GM21528 (cell line): ENCODE data around the gene ZNF865.
"Not testable (repeated sequence)": the region's sequence is repeated elsewhere in the genome, so short reads cannot be mapped to it uniquely, and the experiment has no call there.

Source experiments
- ATAC-seq: cut with Tn5 transposase; IDR thresholded peaks from one replicate; pipeline ENCODE4 v1.9.1; 2021; ENCODE audit warnings: mild to moderate bottlenecking, moderate library complexity; ENCODE audit not compliant: unreplicated experiment, low FRiP score

The ZNF865 gene

DNA sequence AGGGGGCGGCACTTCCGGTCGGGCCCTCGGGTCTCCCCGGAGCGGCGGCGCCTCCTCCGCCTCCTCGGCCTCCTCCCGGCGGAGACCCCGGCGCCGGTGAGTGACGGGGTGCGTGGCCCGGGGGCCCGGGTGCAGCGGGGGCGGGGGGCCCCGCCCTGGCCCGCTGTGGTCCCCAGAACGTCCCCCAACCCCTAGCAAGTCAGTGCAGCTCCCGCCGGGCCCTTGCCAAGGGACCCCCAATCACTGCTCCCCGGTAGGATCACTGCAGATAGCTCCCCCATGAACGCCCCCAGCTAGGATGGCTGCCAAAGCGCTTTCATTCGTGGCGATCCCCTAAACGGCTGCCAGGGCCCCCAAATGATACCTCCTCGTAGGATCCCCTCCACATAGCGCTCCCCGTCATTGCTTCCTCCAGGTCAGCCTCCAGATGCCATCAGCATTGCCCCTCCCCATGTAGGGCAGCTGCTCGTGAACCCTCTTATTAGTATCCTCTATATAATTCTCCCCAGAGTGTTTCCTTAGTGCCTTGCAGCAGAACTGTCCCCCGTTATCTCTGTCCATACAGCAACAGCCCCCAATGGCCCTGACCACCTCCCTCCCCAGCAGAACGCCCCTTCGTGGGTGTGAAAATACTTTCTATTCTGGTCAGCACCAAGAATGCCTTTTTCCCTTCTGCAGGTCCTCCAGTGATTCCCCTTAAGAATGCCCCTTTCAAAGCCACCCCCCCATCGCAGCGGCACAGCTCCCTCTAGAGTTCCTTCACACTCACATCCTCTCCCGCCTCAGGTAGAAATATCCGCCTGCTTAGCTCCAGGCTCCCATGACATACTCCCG lies at the start of gene ZNF865:
ZNF865 (plus strand) TSS at position 11 of the 834 bp plus-strand sequence. CDS start 7,972 bp downstream, outside the sequence.
- peak; percentile 21 for ATAC-seq

DNA sequence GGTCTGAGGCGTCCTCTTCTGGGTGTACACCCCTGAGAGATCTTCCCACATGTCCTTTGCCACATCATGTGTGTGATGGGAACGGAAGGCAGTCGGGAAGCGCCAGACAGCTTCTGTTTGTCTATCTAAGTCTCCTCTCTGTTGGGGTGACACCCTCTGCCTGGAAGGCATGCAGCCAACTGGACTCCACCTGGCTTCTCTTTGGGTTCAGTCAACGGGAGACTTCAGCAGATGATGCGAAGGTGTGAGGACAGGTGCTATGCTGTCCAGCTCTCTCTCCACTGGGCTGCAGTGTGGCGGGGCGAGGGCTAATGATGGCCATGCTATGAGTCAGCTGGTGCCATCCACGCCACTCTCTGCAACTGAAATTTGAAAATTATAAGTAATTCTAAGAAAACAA lies 45.8 kb upstream of the ZNF865 start:
- no peak for ATAC-seq

DNA sequence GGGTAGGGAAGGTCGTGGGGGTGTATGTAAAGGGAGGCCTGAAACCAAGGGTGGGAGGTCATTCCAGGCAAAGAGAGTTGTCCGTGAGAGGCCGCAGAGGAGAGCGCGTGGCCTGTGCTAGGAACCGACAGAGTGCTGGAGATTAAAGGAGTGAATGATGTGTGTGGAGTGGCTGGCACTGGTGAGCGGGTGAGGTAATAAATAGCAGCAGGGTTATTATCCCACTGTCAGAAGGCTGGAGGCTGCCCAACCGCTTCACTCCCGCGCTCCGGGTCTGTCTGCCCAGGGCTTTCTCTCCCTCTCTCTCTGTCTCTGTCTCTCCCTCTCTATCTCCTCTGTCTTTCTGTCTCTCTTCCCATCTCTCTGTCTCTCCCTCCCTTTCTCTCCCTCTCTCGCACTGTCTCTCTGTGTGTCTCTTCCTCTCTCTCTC lies 42.2 kb upstream of the ZNF865 start:
- no peak for ATAC-seq

DNA sequence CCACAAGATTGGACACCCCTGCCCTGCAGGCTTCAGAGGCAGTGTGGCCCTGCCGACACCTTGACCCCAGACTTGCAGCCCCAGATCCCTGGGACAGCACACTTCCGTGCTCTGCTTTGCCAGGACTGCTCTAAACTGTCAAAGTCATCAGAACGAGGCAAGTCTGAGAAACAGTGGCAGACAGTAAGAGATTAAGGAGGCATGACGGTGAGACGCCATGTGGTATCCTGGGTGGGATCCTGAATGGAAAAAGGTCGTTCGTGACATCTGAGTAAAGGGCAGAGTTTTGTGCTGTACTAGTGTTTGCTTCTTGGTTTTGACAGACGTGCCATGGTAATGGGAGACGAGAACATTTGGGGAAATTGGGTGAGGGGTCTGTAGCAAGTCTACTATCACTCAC lies 38.6 kb upstream of the ZNF865 start:
- ATAC-seq = no peak

DNA sequence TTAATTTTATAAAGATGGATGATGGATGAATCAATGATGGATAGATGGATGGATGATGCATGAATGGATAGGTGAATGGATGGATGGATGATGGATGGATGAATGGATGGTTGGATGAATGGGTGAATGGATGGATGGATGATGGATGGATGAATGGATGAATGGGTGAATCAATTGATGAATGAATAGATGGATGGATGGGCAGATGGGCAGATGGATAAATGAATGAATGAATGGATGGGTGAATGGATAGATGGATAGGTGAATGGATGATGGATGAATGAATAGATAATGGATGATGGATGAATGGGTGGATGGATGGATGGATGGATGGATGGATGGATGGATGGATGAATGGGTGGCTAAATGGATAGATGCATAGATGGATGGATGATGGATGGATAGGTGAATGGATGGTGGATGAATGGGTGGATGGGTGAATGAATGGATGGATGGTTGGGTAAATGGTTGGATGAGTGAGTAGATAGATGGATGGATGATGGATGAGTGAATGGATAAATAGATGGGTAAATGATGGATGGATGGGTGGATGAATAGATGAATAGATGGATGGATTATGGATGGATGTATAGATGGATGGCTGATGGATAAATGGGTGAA lies 37.6 kb upstream of the ZNF865 start:
- ATAC-seq = no peak

DNA sequence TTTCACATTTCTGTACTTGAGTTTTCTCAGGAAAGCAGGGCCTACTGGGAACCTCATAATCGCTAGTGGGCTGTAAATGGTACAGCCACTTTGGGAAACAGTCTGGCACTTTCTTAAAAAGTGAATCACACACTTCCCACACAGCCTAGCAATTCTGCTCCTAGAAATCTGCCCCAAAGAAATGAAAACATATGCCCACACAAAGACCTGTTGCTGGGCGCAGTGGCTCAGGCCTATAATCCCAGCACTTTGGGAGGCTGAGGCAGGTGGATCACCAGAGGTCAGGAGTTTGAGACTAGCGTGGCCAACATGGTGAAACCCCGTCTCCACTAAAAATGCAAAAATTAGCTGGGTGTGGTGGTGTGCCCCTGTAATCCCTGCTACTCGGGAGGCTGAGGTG lies 36.0 kb upstream of the ZNF865 start:
- ATAC-seq = not testable (repeated sequence)

DNA sequence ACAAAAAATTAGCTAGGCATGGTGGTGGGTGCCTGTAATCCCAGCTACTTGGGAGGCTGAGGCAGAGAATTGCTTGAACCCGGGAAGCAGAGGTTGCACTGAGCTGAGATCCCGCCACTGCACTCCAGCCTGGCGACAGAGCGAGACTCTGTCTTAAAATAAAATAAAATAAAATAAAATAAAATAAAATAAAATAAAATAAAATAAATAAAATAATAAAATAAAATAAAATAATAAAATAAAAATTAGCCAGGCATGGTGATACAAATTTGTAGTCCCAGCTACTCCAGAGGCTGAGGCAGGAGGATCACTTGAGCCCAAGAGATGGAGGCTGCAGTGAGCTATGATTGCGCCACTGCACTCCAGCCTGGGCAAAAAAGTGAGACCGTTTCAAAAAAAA lies 31.5 kb upstream of the ZNF865 start:
- ATAC-seq = not testable (repeated sequence)

DNA sequence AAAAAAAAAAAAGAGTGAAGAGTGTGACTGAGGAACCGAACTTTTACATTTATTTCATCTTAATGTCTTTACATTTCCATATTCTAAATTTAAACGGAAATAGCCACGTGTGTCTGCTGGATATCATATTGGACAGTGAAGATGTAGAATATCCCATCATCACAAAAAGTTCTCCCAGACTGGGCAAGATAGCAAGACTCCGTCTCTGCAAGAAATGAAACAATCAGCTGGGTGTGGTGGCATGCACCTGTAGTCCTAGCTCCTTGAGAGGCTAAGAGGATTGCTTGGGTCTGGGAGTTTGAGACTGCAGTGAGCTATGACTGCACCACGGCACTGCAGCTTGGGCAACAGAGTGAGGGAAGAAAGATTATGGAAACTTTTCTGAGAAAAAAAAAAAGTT lies 28.7 kb upstream of the ZNF865 start:
- no peak for ATAC-seq

DNA sequence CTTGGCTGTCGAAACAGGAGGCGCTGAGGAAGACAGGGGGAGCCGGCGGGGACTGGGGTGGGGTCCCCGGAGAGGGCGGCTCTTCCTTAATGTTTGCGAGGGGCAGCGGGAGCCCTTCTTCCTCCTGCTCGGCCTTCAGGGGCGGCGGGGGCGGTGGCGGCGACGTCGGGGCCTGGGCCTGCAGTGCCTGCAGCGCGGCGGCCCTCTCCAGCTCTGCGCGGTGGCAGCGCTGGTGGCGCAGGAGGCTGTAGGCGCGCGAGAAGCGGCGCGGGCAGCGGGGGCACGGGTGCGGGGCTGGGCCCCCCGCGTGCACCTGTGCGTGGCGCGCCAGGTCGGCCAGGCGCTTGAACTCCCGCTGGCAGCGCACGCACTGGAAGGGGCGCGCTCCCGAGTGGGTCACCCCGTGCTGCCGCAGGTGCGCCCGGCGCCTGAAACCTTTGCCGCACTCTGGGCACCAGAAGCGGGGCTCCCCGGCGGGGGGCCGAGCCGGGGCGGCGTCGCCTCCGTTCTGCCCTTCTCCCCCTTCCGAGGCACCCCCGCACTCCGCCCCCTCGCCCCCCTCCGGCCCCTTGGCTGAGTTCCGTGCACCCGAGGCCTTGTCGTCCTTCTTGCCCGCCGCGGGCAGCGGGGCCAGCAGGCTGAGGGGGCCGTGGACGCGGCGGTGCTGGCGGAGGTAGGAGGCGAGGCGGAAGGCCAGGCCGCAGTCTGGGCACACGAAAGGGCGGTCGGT lies 27.3 kb upstream of the ZNF865 start:
- no peak for ATAC-seq

DNA sequence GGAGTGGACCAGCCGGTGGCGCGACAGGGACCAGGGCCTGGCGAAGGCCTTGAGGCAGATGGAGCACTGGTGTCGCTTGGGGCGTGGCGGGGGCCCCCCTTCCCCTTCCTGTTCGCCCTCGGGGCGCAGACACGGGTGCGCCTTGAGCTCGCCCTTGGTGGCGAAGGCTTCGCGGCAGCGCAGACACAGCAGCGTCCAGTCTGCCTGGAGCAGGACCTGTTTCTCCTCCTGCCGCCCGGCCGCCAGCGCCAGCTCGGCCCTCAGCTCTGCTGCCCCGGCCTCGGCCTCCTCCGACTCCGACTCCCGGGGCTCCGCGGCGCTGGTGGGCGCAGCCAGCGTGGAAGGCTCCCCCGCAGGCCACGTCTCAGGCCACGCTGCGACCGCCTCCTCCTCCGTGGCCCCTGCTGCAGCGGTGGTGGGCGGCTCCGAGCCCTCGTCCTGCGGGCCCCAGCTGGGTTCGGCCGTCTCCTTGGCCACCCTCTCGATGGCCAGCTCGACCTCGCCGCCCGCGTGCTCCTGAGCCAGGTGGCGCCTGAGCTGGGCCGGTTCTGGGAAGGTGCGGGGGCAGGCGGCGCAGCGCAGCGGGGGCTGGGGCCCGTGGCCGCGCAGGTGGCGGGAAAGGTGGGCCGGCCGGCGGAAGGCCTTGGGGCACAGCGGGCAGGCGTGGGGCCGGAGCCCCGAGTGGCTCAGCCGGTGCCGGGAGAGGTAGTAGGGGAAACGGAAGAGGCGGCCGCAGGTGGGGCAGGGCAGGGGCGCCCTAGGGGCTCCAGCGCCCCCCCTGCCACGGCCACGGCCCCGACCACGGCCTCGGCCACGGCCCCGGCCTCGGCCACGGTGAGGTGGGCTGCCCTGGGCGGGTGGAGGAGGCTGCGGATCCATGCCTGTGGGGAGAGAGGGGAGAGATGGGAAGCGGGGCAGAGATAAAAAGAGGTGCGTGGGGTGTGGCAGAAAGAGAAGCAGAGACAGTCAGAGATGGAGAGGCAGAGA lies 26.4 kb upstream of the ZNF865 start:
- no peak for ATAC-seq

DNA sequence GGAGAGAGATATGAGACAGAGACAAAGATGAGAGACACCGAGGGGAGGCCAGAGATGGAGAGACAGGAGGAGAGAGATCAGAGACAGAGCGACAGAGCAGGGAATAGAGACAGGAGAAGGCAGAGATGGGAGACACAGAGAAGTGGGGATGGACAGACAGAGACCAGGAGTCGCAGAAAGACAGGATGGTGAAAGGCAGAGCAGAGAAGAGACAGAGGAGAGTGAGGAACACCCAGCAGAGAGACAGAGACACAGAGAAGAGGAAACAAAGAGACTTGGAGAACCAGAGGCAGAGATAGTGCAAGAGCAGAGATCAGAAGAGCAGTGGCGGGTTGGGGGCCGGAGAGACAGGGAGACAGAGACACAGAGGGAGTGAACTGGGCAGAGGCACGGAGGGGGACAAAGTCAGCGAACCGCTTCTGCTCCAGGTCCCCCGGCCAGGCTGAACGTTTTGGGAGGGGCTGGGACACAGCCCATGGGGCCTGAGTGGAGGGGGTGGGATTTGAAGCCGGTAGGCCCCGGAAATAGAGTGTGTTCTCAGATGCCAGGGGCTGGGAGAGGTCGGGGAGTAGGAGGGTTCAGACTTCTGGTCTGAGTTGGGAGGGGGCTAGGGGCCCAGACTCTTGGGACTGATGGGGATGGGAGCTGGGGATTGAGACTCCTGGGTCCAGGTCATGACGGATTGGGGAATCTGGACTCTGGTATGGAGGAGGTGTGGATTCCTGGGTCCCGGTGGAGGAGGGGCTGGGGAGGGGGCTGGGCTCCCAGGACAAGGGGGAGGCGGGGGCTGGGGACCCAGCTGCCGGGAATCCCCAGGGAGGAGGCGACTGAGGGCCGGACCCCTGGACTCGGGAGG lies 25.5 kb upstream of the ZNF865 start:
- ATAC-seq = no peak

DNA sequence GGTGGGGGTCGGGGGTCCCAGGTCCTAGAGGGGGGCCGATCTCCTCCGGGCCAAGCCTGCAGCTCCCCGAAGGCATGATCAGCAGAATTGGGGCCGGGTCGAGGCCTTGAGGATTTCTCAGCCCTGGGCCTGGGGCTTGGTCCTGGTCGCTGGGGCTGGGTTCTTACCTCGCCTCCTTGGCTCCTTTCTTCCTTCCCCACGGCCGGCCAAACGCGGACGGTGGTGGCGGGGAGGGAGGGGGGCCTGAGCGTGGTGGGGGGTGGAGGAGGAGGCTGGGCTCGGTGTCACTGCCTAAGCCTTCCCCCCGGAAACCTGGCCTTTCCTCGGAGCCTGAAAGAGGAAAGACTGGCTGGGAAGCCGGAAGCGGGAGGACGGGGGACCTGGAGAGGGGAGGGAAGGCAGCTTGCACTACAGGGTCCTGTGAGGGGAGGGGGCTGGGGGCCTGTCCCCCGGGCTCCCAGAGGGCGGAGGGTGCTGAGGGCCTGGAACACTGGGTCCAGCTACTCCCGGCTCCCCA lies 24.8 kb upstream of the ZNF865 start, which contains the start of gene ZNF579:
ZNF579 (minus strand) TSS at position 221 of the 517 bp plus-strand sequence. CDS start 1,209 bp downstream, outside the sequence.
- ATAC-seq = no peak

DNA sequence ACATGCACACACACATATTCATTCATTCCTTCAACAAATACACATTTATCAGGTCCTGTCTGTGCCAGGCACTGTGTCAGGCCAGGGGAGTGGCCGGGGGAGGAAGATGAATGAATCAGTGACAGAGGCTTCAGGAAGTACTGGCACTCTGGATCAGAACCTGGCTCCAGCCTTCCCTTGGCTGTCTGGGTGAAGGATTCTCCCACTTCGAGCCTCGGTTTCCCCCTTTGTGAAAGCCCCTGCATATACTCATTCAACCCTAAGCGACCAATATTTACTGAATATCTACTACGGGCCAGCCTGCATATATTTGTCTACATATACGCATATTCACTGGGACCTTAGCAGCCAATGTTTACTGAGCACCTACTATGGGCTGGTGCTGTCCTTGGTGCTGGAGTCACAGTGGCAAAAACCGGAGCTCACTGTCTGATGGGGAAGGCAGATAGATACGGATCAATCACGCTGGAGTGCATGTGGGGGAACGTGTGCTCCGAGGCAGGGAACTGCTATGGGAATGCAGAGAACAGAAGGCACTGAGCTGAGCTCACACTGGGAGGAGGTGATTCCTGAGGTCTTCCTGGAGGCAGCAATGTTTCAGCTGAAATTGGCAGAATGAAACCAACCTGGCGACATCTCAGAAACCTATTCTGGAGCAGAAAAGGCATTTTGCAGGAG lies 24.2 kb upstream of the ZNF865 start:
- ATAC-seq = no peak

DNA sequence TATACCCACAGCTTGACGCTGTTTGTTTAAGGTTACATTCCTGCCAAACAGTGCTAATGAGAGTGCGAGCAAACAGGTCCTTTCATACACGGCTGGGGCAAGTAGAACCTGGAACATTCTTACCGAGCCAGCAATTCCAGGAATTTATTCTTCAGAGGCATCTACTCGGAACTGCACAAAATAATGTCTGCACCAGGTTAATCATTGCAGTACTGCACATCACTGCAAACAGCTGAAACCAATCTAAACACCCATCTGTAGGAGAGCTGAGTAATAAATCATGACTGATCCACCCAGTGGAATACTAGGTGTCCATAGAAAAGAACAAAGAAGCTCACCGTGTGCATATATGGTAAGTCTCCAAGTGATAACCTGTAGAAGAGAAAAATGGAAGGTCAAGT lies 23.6 kb upstream of the ZNF865 start:
- no peak for ATAC-seq

DNA sequence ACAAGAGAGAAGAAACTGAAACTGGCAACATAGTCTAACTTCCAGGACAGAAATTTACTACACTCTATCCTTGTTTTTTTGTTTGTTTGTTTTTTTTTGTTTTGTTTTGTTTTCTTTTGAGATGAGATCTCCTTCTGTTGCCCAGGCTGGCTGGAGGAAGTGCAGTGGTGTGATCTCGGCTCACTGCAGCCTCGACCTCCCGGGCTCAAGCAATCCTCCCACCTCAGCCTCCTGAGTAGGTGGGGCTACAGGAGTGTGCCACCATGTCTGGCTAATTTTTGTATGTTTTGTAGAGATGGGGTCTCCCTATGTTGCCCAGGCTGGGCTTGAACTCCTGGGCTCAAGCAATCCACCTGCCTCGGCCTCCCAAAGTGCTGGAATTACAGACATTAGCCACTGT lies 23.2 kb upstream of the ZNF865 start:
- ATAC-seq = not testable (repeated sequence)

DNA sequence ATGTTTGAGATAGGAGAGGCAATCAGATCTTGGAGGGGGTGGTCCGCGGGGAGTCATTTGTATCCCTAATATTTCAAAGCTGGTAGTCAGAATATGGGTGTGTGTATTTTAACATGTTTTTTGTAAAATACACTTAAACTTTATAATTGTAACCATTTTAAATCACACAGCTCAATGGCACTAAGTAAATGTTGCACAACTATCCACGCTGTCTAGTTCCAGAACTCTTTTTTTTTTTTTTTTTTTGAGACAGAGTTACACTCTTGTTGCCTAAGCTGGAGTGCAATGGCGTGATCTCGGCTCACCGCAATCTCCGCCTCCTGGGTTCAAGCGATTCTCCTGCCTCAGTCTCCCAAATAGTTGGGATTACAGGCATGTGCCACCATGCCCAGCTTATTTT lies 21.6 kb upstream of the ZNF865 start:
- not testable (repeated sequence) for ATAC-seq

DNA sequence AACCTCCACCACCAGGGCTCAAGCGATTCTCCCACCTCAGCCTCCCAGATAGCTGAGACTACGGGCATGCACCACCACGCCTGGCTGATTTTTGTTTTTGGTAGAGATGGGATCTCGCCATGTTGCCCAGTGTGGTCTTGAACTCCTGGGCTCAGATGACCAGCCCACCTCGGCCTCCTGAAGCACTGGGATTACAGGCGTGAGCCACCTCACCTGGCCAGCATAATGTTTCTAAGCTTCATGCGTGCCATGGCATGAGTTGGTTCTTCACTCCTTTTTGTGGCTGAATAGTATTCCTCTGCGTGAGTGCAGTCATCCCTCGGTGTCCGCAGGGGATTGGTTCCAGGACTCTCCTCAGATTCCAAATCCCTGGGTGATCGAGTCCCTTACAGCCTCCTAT lies 20.6 kb upstream of the ZNF865 start:
- ATAC-seq = no peak

DNA sequence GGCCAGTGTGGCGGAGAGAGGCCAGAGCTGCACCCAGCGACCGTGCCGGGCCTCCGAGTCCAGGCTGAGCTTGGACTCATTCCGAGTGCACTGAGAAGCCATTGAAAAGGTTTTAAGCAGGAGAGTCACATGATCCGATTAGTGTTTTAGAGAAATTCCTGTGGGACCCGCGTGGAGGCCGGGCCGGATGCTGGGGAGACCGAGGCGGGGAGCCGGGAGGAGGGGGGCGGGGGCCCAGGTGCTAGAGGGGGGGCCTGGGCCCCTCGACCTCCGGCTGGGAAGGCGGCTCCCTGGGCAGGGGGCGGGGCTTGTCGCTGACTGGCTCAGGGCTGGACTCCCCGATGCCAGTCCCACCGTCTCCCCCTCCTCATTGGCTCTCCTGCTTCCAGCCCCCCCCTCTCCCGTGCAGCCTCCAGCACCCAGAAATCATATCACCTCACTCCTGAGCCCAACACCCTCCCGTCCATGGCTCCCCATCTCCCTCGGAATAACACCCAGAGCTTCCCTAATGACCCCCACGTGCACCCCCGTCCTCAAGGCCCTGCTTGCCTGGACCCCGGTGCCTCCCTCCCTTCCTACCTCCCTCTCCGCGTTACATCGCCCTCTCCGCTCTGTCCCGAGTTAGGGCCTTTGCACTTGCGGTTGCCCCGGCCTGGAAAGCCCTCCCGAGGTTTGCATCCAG lies 19.6 kb upstream of the ZNF865 start:
- ATAC-seq = no peak
